GM21447 (cell line): ENCODE measurements around the gene SLC4A11.

Experiments
- ATAC-seq: cut with Tn5 transposase; IDR thresholded peaks from one replicate; pipeline ENCODE4 v1.9.1; 2021; ENCODE audit not compliant: unreplicated experiment

The SLC4A11 gene

GRCh38 chr20:3177746-3178485 lies 61.1 kb downstream of the SLC4A11 start:
- ATAC-seq: no peak
